22Rv1 (cell line): Measurements from ENCODE around the gene OPN3.

ENCODE experiments used
- ZFX ChIP-seq: fragments of 450-650 bp; IDR thresholded peaks from 2 replicates; pipeline ENCODE4 v1.6.1; 2017; ENCODE audit warnings: antibody characterized with exemption, borderline replicate concordance
- TF ChIP-seq, protein P1 (sequence below): fragments of 450-650 bp; IDR thresholded peaks from 2 replicates; pipeline ENCODE4 v1.5.1; 2017; ENCODE audit warnings: mild to moderate bottlenecking

DNA sequence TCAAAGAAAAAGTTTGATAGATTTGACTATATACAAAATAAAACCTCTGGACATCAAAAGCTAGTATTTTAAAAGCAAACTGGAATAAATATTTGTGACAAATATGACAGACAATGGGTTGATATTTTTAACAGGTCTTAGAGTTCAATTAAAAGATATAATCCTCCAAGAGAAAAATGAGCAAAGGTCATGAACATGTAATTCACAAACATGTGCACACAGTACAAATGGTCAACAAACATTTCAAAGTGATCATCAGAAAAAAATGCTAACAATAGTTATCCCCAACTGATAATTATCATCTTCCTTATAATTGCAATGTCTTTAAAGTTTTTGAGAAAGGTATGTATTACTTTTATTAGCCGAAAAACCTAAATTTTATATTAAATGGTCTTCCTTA lies 43.9 kb upstream of the OPN3 start:
- TF ChIP-seq, protein P1, sequence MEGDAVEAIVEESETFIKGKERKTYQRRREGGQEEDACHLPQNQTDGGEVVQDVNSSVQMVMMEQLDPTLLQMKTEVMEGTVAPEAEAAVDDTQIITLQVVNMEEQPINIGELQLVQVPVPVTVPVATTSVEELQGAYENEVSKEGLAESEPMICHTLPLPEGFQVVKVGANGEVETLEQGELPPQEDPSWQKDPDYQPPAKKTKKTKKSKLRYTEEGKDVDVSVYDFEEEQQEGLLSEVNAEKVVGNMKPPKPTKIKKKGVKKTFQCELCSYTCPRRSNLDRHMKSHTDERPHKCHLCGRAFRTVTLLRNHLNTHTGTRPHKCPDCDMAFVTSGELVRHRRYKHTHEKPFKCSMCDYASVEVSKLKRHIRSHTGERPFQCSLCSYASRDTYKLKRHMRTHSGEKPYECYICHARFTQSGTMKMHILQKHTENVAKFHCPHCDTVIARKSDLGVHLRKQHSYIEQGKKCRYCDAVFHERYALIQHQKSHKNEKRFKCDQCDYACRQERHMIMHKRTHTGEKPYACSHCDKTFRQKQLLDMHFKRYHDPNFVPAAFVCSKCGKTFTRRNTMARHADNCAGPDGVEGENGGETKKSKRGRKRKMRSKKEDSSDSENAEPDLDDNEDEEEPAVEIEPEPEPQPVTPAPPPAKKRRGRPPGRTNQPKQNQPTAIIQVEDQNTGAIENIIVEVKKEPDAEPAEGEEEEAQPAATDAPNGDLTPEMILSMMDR: no peak
- TF ChIP-seq ZFX: no peak
